Left colon (tissue), 2 donors: ENCODE measurements around the gene CCR9. TPM values are rescaled to one million over a fixed set of nuclear protein-coding genes. Genes with fewer than 3 reads are reported as not detected.
A peak's percentile ranks its signal among the peaks of the same experiment; 100 is the strongest.

Experiments used
- ATAC-seq: fragments of 200-7000 bp; cut with Tn5 transposase; one replicate; pipeline ENCODE4 v1.9.1; 2020; ENCODE audit warnings: mild to moderate bottlenecking, moderate library complexity
- DNase-seq, 2 donors: peaks; one replicate each; pipeline ENCODE4 v3.0.0-alpha.2; 2020
- intact Hi-C, 2 donors: fragments of 100-400 bp; cut with DNase I in 1 of 2; cut with micrococcal nuclease in 1 of 2; formaldehyde crosslinking; loops; one replicate each; pipeline versions ENCODE4 v1.11.2 to v1.14.0; 2022; cut with DNase I, micrococcal nuclease
- total RNA-seq, 2 donors: library from RNA; stranded (reverse); fragmentation: NEBNext Ultra II Directional; extraction: Animal tissue kit (Norgen Biotek cat#: 25700); gene quantifications; one replicate each; pipeline ENCODE4 v1.2.1, GENCODE V29; 2021
- donor health status: DM: no; HTN: no; CAD: no.
- donor health status: DM: yes; HTN: yes; CAD: no.

CCR9 gene
- total RNA-seq, 2 donors from 2014 or later = 0.12 to 0.34 TPM

DNA sequence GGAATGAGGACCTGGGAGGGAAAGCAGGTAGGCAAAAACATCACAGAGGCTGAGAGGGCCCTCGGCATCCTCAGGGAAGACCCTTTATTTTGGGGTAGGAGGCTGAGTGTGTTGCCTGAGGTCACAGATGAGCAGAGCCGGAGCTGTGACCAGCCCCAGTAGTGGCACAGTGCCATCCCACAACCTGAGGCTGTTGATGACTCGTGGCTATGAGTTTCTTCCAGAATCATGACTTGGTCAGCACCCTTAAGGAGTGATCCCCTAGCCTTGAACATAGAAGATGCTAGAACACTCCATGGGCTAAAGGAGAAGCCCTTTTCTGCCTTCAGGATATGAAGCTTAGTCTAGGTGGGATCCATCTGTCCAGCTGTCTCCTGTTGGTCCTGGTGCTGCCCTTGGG lies 37.4 kb downstream of the CCR9 start:
- no peak for ATAC-seq
- no peak for DNase-seq
- intact Hi-C loops = no loop called here

DNA sequence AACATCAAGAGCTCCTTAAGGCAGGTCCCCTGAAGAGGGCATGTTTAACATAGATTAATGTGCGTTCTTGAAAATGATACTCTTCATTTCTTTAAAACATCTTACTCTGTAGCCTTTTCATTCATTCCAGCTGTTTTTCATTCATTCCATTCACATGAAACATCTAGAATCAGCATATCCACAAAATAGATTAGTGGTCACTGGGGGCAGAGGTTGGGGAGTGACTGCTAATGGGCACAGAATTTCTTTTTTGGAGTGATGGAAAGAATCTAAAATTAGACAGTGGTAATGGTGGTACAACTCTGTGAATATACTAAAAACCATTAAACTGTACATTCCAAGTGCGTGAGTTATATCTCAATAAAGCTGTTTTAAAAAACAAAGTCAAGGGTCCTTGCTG lies 41.5 kb downstream of the CCR9 start:
- no peak for ATAC-seq
- intact Hi-C loops = no loop called here
- no peak for DNase-seq

DNA sequence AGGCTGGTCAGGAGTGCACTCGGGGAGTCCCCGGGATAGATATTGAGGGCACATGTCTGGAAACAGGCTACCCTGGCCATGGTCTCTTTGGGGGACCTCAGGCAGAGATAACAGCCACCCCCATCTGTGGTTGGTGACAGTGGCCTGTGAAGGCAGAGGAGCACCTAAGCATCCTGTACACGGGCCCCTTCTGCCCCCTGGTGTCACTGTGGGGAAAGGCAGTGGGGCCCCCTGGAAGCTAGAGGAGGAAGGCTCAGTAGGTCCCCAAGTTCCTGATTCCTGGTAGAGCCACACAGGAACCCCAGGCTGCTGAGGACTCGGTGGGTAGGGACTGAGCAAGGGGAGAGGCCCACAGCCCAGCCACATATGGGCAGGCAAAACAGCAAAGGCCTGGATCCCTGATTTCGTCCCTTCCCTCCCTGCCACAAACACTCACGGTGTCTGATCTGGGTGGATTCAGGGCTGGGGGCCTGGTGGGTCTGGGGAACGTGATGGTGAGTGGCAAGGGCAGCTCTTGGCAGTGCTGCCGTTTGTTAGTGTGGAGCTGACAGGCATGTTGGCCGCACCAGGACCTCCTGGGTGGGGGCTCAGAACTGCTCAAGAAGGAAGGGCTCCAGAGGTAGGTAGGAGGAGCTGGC lies 42.8 kb downstream of the CCR9 start:
- ATAC-seq (peak; percentile 76), DNase-seq (peak in 1 of 2 donors; percentile 46)
- intact Hi-C loops = no loop called here

DNA sequence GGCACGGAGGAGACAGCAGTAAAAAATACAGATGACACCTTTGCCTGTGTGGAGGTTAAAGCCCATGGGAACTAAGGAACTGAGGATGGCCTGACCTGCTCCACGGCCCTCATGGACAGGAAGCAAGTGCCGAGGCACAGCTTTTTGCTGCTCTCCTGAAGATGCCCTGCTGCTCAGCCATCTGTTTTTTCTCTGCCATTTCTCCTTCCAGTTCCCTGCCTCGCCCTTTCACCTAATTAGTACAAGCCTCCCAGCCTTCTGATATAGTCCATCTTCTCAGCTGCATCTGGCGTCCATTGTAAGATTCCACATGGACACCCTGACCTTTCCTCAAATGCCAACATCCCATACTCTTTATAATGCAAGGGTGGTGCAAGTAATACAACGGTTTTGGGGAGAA lies 45.2 kb downstream of the CCR9 start:
- no peak for DNase-seq
- no peak for ATAC-seq
- intact Hi-C loops = loop anchor here in 1 of 2 donors (10.0 kb wide), 1 partner anchor 443 kb away; the partner anchor contains the start of gene CCR5

DNA sequence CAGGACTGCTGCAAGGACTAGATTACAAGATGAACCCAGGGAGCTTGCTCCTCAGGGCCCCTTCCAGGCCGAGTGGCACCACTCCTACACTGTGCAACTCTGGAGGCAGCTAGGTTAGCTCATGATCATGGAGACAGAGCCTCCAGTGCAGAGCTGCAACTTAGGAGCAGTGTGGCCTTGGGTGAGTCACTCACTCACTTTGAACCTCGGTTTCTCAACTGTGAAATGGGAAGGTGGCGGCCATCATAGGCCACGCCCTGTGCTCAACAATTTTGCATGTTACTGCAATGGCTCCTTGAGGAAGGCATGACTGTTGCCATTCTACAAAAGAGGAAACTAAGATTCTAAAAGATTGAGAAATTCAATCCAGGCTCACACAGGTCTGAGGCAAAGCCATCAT lies 45.8 kb downstream of the CCR9 start:
- no peak for DNase-seq
- intact Hi-C loops = loop anchor here in 1 of 2 donors (10.0 kb wide), 1 partner anchor 443 kb away; the partner anchor contains the start of gene CCR5
- no peak for ATAC-seq

DNA sequence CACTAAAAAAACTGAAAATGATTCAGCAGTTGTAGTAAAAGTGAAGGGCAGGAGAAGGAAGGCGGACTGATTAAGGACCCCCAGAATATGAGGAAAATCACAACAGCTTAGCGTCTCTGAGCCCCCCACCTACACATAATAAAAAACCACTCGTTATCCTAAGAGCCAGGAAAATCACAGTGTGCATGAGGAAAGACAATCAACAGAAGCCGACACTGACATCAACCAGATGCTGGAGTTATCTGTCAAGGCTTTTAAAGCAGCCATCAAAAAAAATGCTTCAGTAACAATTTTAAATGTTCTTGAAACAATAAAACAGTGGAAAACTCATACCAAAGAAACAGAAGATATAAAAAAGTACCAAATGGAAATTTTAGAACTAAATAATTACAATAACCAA lies 47.2 kb downstream of the CCR9 start:
- DNase-seq (no peak), ATAC-seq (no peak)
- intact Hi-C loops = loop anchor here in 1 of 2 donors (10.0 kb wide), 1 partner anchor 441 kb away; the partner anchor contains the start of gene CCR5

DNA sequence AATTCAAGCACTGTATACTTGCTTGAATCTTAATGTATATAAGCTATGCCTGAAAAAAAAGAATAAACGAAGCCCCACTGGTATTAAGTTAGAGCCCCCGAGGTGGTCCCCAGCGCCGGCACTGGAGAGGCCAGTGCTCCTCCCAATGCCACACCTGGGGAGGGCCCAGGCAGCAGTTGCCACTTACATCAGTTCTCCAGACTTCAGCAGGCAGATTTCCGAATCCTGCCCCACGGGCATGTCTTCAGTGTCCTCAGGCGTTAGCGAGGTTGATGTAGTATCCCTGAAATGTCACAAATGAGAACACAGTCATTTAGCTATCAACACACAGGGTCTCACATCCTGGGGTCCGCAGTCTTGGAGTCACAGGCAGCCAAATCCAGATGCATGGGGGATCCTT lies 49.9 kb downstream of the CCR9 start:
- intact Hi-C loops = loop anchor here (5.0 to 10.0 kb wide), 2 partner anchors 141 to 439 kb away; partner anchors contain the start of gene CCR5 (in 1 of the 2)
- no peak for ATAC-seq
- DNase-seq = no peak

DNA sequence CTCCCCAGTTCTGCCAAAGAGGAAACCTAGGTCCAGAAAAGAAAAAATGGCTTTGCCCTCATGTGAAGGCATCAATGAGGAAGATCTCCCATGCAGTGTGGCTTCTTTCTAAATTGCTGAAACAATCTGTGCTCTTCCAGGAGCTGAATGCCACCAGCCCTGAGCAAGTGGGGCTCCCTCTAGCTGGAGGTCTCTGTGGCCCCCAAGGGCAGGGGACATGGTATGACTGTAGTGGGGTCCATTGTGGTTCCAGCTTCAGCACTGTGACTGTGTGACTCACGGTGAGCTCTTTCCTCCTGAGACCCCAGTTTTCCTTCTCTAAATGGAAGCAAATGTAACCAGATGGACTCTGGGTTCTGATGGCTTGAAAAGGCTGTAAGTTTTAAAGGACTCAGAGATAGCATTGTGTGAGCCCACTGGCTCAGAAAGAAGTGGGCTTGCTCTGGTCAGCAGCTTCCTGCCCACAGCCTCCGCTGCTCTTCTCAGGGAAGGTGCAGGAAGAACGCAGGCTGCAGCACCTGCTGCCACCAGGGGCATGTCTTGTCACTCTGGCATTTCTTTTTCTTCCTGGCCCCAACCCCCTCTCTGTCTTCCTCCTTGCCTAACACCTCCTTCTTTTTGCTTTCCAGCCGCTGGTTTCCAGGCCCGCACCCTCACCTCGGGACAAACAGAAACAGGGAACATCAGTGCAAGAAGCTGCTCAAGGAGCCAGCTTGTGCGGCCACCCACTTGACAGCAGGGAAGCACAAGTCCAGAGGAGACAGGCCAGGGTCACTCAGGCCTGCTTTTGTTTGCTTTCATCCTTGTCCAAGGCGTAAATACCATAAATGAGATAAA lies 51.1 kb downstream of the CCR9 start:
- intact Hi-C loops = loop anchor here (2.0 to 10.0 kb wide), 3 partner anchors 140 to 437 kb away; partner anchors contain the start of gene CCR5 (in 1 of the 2)
- no peak for DNase-seq
- ATAC-seq = no peak

DNA sequence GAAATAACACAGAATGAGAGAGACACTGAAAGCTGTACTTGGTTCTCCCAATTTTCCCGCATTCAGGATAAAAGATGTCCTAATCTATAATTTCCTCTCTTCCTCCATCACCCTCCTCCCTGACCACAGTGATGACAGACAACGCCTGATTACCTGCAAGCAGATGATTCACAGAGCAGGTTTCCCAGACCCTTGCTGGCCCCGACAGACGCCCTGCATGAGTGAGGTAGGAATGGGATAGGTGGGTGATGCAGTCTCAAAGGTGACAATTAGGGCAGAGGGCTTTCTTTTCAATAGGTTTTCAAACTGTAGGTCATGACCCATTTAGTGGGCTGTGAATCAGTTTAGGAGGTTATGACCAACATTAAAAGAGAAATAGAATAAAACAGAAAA lies 51.7 kb downstream of the CCR9 start:
- DNase-seq = no peak
- intact Hi-C loops = loop anchor here (2.0 to 10.0 kb wide), 3 partner anchors 139 to 437 kb away; partner anchors contain the start of gene CCR5 (in 1 of the 2)
- no peak for ATAC-seq

DNA sequence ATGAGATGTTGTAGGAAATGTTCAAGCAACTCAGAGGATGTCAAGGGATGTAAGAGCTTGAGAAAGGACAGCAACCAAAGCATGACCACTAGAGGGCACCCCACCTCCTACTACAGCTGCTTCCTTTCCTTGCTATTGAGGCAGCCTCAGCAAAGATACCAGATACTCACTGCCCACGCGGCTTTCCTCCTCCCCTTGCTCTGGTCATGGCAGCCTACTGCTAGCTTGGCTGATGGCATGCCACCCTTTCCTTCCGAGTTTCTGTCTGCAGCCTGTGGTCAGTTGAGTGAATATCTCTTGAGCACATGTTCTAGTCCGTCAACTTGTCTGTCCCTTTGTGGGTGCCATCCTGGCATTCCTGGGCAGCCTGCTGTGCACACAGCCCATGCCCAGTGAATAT lies 52.5 kb downstream of the CCR9 start:
- ATAC-seq = peak; percentile 94

DNA sequence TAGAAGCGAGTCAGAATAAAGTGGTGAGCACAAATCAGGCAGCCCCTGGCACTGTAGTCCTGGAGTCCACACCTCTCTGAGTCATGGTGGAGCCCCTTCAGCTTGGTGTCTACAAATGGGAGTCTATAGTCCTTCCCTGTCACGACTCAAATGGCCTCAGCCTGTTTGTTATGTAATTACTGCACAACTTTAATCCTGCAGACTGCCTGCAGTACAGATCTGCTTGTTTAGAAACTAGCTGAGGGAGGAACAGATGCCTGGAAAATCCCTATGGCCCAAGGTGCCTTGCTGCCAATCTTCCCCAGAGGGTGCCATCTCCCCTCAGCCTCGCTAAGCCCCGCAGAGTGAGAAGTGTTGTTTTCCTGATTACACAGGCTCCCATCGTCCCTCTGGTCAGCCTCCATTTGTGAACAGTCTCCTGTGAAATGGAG lies 53.0 kb downstream of the CCR9 start:
- DNase-seq = no peak
- intact Hi-C loops = loop anchor here (2.0 to 10.0 kb wide), 3 partner anchors 138 to 435 kb away; partner anchors contain the start of gene CCR5 (in 1 of the 2)
- ATAC-seq = peak; percentile 12

More for the DNA sequence above, 52.5 kb downstream of the CCR9 start:
- intact Hi-C loops = loop anchor here (2.0 to 10.0 kb wide), 3 partner anchors 138 to 436 kb away; partner anchors contain the start of gene CCR5 (in 1 of the 2)
- peak; percentile 71 to 92 for DNase-seq

DNA sequence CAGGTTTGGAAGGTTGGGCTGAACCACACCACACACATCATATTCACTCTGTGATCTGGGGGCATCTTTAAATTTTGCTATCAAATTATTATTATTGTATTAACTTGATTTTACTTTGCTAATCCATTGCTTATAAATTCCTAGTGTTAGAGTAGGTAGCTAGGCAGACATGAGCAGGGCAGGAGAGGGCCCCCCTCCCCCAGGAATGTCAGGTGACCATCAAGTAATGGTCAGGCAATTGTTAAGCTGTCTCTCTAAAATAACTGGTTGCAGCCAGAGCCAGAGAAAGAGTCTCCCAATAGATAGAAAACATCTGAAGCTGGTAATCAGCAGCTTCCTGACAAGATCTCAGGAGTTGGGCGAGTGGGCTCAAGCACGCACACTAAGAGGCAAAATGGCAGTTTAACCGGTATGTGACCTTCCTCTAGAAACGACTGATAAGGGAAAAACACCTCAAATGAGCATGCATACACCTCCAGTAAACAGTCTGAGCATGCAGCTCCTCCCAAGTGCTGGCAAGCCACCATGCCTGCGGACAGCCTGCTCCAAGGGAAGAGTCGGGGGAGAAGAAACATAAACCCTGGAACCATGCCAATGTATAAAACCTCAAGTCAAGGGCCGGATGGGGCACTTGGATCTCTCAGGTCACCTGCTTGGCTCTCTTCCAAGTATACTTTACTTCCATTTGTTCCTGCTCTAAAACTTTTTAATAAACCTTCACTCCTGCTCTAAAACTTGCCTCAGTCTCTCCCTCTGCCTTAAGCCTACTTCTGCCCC lies 53.8 kb downstream of the CCR9 start:
- DNase-seq (no peak), ATAC-seq (no peak)
- intact Hi-C loops = no loop called here

DNA sequence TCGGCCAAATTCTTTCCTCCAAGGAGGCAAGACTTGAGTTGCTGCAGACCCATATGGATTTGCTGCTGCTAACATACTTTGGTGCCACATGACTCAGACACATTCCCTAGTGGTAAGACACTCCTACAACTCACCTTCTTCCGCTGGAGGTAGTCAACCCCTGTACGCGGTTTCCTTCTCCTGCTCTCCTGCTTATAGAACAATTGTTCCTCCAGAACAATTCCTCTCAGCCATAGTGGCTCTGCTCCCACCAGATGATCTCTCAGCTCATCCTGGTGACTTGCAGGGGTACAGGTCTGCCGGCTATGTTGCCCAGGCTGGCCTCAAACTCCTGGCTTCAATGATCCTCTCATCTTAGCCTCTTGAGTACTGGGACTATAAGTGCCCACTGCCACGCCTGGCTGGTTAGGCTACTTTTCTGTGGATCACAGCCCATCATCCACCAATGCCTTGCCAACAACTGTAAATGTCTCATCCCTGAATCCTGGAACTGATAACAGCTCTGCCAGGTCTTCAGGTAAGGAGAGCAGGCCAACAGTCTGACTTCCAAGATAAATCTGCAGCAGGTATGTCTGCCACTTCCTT lies 54.5 kb downstream of the CCR9 start:
- intact Hi-C loops = no loop called here
- DNase-seq (no peak), ATAC-seq (no peak)

DNA sequence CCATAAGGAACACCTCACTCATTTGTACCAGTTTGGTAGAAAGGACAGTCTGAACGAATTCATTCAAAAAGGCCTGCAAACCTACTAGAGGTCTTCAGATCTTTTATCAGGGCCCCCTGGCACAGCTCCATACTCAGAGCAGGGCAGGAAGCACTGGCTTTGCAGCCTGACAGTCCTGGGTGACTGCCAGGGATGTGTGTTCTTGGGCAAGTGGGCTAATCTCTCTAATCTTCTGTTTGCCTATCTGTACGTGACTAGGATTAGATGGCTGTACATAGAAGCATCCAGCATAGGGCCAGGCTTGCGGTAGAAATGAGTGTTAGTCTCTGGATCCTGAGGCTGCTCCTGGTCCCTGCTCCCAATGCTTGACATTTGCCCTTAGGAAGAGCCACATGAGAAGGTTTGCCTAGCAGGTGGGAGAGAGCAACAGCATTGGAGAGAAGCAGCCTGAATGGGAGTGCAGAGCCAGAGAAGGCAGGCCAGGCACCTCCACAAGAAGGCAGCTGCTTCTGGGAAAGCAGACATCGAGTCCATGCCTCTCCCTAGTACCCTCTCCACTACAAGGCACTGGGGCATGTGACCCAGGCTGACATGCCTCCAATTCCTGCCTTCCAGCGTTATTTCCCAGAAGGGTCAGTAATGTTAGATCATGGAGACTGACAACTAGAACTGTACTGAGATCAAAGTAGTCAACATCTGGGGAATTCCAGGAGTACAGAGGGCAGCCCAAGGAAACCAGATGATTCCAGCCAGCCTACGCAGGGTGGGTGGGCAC lies 55.9 kb downstream of the CCR9 start:
- ATAC-seq = no peak
- no peak for DNase-seq
- intact Hi-C loops = no loop called here

DNA sequence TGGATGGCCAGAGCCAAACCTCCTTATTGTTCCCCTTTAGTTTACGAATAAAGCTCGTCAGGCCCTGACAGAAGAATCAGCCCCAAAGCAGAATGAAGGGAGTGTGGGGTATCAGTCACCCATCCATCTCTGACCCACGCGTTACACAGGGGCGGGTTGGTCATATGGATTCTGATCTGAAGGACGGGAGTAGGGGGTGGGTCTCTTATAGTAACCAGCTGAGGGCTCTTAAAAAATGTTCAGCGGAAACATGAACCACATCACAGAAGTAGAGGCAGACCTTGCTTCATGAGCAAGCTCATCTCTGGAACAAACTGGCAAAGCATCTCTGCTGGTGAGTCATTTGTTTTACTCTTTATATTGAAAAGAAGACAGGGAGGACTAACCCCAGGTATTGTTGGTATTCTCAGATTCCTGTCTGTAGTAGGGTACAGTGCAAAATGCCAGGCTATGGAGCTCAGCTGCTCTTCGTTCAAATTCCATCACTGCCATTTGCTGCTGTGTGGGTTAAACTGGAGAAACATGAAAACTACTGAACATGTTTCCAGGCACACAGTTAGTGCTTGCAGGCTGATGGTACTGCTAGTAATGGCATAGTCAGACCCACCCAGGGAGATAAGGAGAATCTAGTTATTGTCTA lies 57.0 kb downstream of the CCR9 start, which contains the start of gene CXCR6:
Gene CXCR6, plus strand, starts transcription at position 258 of the 640 bp plus-strand sequence. CDS start 3,018 bp downstream, outside the sequence.
- ATAC-seq = no peak
- intact Hi-C loops = no loop called here
- DNase-seq = no peak

DNA sequence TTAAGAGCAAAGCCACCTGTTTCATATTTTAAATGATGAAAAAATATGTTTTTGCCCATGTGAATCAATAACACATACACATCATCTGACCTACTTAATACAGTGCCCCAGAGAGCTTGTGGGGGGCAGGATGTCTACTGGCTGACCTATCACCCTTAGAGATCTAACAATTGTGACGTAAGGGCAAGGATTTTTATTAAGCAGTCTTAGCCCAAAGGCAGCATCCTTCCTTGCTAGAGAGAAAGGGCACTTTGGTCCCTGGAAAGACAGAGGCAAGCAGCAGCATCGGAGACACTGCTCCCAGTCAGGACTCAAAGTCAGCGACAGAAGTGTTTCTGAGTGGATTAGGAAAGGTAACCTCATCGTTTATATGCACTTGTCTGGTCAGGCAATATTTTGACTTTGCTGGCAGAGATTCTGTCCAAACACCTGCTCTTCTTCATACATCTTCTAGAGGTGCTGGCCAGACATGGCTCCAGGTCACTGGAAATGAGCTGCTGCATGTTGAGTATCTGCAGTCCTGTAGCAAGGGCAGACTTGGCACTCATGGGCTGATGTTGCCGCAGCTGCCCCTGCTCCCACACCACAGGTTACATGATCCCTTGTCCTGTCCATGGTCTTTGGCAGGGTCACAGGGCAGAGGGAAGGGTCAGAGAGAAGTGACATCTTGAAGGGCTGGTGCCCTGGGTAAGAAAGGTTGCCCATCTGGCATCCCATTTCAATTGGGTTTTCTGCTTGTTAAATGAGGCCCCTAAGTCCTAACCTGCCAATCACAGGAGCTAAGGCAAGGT lies 58.7 kb downstream of the CCR9 start:
- ATAC-seq = no peak
- intact Hi-C loops = no loop called here
- no peak for DNase-seq
